LoVo (cell line): Measurements from ENCODE around the gene IFT27.
A peak's percentile ranks its signal among the peaks of the same experiment; 100 is the strongest.
"Not testable (repeated sequence)": the region's sequence is repeated elsewhere in the genome, so short reads cannot be mapped to it uniquely, and the experiment has no call there.

Experiments
- DNase-seq: peaks from one replicate; pipeline ENCODE4 v3.0.0-alpha.2; 2016; ENCODE audit warnings: low spot score

Gene IFT27

DNA sequence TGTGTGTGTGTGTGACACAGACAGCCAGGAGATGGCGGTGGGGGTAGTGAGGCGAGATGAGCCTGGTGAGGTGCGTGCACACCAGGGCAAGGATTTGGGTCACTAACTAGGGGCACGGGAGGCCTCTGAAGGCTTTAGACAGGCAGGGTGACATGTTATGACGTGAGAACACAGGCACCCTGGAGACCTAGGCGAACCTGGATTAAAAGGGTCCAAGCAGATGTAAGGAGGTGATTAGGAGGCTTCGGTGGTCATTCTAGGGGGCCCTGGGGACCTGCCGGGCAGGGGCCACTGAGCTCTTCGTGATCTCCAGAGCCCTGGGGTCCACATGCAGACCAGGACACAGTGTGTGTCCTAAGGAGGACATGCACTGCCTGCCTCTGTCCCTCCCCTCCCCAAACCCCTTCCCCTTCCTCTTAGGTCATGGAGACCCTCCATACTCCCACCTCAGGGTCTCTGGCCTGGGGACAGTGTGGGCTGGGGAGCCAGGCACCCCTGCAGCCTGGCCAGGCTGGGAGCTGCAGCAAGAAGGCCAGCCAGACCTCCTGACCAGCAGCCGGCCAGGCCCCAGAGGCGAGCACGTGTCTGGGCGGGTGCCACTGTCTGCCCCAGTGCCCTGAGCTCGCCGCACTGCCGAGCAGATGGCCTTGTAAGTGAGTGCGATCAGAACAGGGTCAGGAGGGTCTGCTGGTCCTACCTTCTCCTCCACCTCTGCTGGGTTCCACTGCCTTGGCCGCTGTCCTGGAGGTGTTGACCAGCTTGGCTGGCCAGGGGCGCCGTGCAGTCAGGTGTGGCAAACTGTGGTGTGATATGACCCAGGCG lies 32.1 kb downstream of the IFT27 start:
- no peak for DNase-seq

GRCh38 chr22:36743011-36743410 lies 32.9 kb downstream of the IFT27 start:
- no peak for DNase-seq

DNA sequence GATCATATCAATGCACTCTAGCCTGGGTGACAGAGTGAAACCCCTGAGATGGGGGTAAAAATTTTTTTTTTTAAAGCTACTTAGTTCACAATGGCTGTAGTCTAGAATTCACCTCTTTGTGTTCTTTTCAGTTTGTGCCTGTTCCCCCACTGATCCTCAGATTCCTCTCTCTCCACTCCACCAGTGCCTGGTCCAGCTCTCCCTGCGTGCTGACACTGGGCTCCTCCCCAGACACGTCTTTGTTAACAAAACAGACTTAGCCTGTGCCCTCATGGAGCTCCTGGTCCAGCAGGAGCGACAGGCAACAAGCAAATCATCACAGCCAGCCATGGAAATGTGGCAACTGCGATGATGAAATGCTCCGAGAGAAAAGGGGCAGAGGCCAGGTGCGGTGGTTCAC lies 34.0 kb downstream of the IFT27 start:
- DNase-seq = no peak

- DNase-seq = no peak
Observed at GRCh38 chr22:36741204-36741793, 34.6 kb downstream of the IFT27 start.

GRCh38 chr22:36740716-36741115 lies 35.2 kb downstream of the IFT27 start:
- no peak for DNase-seq

- no peak for DNase-seq
Observed at GRCh38 chr22:36739185-36739584, 36.7 kb downstream of the IFT27 start.

DNA sequence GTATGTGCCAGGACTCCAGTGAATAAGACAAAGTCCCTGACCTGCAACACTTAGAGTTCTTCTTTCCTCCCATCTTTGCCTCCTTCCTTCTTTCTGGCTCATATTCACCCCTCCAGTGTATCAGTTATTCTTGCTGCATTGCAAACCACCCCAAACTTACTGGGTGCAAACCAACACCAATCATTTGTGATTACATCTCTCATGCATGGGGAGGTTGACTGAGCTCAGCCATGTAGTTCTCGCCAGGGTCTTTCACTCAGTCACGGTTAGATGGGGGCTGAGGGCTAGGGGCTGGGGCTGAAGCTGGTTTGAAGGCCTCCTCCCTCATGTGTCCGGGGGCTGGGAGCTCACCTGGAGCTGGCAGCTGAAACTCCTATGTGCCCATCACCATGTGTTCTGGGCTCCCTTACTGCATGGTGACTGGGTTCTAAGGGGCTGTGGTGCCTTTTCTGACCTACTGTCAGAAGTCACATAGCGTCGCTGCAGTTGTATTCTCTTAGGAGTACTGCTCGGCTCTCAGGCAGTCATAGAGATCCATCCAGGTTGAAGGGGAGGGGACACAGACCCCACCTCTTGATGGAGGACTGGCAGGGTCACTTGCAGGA lies 37.4 kb downstream of the IFT27 start:
- no peak for DNase-seq

- DNase-seq = peak; percentile 51
Observed at GRCh38 chr22:36737776-36738175, 38.1 kb downstream of the IFT27 start.

DNA sequence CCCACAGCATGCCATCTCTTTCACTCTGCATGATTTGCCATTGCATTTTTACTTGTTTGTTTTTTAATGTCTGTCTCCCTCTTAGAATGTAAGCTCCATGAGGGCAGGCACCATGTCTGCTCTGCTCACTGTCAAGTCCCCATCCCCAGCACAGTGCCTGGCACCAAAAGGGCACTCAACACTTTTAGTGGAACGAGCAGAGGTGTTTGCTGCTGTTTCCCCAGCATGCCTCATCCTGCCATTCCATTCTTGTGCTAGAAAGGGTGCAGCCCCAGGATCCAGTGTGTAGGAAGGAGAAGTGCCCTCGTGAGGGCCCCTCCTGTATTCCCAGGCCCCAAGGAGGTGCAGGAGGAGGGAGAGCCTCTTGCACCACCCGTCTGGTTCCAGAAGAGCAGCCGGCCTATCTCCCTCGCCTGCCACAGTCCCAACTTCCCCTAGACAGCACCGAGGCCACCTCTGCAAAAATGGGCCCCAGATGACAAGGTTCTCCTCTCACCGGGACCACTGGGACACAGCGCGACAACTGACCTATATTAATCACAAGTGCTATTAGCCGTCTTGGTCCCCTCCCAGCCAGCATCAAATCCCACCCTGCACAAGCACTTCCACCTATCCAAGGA lies 39.1 kb downstream of the IFT27 start:
- no peak for DNase-seq

- DNase-seq = no peak
Observed at GRCh38 chr22:36734171-36735058, 41.5 kb downstream of the IFT27 start.

DNA sequence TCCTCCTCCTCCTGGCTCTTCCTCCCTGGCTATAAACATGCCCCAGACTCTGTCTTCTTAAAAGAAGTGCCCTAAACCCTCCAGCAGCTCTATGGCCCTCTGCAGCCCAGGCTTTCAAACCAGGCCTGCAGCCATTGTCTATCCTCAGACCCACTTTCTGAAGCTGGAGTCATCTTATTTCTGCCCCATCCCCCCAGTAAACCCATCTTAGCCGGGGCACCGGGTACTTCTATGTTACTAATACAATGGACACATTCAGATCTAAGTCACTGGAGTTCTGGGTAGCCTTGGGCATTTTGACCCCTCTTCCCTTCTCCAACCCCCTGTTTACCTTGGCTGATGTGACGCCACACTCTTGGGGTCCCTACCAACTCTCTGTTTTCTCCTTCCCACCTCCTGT lies 42.6 kb downstream of the IFT27 start:
- no peak for DNase-seq

- DNase-seq = no peak
Observed at GRCh38 chr22:36732609-36733008, 43.3 kb downstream of the IFT27 start.

DNA sequence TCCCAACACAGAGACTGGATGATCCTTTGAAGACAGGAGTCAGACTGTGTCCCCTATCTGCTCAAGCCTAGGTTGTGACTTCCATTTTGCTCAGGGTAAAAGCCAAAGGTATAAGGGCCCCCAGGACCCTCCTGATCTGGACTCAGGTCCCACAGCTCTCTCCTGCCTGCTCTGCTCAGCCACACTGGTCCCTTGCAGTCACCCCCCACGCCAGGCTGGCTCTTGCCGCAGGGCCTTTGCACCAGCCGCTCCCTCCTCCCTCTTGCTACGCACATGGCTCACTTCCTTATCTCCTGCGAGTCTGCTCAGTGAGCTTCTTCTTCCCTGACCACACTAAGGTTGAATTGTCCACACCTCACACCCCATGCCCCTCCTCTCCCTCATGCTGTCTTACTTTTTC lies 44.0 kb downstream of the IFT27 start:
- DNase-seq = no peak

- not testable (repeated sequence) for DNase-seq
Observed at GRCh38 chr22:36731321-36731720, 44.6 kb downstream of the IFT27 start.

GRCh38 chr22:36730176-36730858 lies 45.6 kb downstream of the IFT27 start:
- DNase-seq = no peak

DNA sequence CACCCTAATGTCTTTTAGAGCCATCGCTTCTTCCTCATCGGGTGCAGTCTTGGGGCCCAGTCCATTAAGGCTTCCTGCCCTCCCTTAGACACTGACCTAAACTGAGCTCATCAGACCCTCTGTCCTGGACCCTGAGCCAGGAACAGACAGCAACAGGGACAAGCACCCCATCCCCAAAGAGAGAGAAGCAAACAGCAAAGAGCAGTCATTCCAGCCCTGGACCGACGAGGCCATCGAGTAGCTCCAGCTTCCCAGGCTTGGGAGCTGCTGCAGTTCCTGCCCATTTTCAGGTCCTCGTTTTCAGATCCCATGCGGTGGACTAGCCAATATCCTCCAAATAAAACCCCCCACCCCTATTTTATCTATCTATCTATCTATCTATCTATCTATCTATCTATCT lies 46.6 kb downstream of the IFT27 start:
- no peak for DNase-seq

GRCh38 chr22:36728505-36728904 lies 47.4 kb downstream of the IFT27 start:
- DNase-seq = no peak

DNA sequence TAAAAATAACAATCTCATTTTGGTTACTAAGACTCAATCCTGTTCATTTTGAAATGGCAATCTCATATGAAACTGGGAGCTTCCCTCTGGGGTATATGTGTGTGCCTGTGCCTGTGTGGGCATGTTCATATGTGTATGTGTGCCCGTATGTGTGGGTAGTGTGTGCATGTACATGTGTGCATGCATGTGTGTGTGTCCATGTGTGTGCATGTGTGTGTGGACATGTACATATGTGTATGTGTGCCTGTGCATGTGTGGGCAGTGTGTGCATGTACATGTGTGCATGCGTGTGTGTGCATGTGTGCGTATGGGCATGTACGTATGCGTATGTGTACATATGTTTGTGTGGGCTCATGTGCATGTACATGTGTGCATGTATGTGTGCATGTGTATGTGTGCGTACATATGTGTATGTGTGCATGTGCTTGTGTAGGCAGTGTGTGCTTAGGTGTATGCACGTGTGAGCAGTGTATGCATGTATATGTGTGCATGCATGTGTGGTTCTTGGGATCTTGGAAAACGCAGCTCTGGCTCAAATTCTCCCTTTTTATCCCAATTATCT lies 47.9 kb downstream of the IFT27 start:
- no peak for DNase-seq

- DNase-seq = no peak
Observed at GRCh38 chr22:36727110-36727509, 48.8 kb downstream of the IFT27 start.

DNA sequence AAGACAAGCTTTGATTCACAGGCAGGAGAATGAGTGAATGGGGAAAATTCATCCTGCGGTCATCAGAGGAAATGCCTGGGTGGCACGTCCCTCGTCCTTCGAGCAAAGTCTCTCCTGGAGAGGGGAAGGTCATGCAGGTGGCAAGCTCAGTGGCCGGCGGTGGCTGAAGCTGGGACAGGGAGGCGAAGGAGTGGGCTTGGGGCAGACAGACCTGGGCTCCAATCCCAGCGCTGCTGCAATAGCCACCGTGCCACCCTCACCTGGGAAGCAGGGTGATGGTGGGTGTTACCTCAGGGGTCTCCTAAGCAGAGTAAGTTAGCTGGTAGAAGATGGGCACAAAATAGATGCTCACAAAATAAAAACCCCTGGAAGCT lies 49.9 kb downstream of the IFT27 start:
- no peak for DNase-seq

DNA sequence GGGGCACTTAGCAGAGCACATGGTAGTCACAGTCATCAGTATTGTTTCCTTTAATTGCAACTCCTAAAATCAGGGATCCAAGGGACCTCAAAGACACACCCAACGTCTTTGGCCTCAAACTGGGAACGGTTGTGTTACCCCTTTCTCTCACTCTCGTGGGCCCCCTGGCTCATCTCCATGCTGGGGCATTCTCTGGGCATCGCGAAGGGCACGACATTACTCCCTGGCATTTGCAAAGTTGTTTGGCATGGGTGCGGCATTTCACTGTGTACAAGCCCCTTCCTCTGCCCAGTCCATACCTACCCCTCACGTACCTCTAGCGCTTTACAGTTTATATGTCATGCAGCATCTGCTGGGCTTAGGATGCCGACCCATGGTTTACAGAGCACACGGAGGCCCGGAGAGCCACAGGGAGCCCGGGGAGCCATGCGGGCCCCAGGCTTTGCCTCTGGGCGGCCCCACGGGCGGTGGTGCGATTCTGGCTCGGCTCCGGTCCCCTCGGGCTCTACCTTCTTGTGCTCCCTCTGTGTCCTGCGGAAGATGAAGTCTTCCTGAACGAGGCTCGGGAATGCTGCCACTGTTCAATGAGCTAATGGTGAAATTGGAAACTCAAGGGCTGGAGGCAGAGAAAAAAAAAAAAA lies 50.4 kb downstream of the IFT27 start:
- DNase-seq = no peak
